Smooth muscle cell (in vitro differentiated cells): ENCODE measurements around the gene PTH2. TPM values are rescaled to one million over a fixed set of nuclear protein-coding genes. Genes with fewer than 3 reads are reported as not detected.

ENCODE experiments used
- DNase-seq: peaks from one replicate; lab custom pipeline; 2025; ENCODE audit not compliant: unreplicated experiment; lab: John Stamatoyannopoulos, UW
- H2AFZ ChIP-seq: fragments of 200-600 bp; sonication (generic); 2 replicates; pipeline ENCODE4 v1.6.0; 2016; ENCODE audit warnings: antibody characterized with exemption, low read depth, mild to moderate bottlenecking
- H3F3A ChIP-seq: fragments of 200-600 bp; sonication (generic); 2 replicates; pipeline ENCODE4 v1.6.0; 2017; ENCODE audit warnings: antibody characterized with exemption, low read depth
- H3K27ac ChIP-seq: fragments of 200-600 bp; sonication (generic); 2 replicates; pipeline ENCODE4 v1.5.1; 2016; ENCODE audit warnings: low read depth, mild to moderate bottlenecking
- H3K27me3 ChIP-seq: fragments of 200-600 bp; sonication (generic); 2 replicates; pipeline ENCODE4 v1.6.1; 2016; ENCODE audit warnings: low read depth, mild to moderate bottlenecking
- H3K36me3 ChIP-seq: fragments of 200-600 bp; sonication (generic); 2 replicates; pipeline ENCODE4 v1.5.1; 2016; ENCODE audit warnings: low read depth
- H3K4me1 ChIP-seq: fragments of 200-600 bp; sonication (generic); 2 replicates; pipeline ENCODE4 v1.5.1; 2016; ENCODE audit warnings: low read depth
- H3K4me2 ChIP-seq: fragments of 200-600 bp; sonication (generic); 2 replicates; pipeline ENCODE4 v1.6.0; 2016; ENCODE audit warnings: mild to moderate bottlenecking
- H3K4me3 ChIP-seq: fragments of 200-600 bp; sonication (generic); 2 replicates; pipeline ENCODE4 v1.5.1; 2016; ENCODE audit warnings: mild to moderate bottlenecking
- H3K79me2 ChIP-seq: fragments of 200-600 bp; sonication (generic); 2 replicates; pipeline ENCODE4 v1.6.0; 2016; ENCODE audit warnings: low read depth, mild to moderate bottlenecking
- H3K9ac ChIP-seq: fragments of 200-600 bp; sonication (generic); 2 replicates; pipeline ENCODE4 v1.6.0; 2016; ENCODE audit warnings: low read depth
- H3K9me3 ChIP-seq: fragments of 200-600 bp; sonication (generic); replicated peaks from 2 replicates; pipeline ENCODE4 v1.5.1; 2016; ENCODE audit warnings: low read depth
- H4K20me1 ChIP-seq: fragments of 200-600 bp; sonication (generic); 2 replicates; pipeline ENCODE4 v1.6.0; 2016; ENCODE audit warnings: low read depth
- WGBS: methylation state at CpG from one replicate; pipeline ENCODE4 v1.1.7; 2016; ENCODE audit warnings: low lambda C conversion rate; 5-methylcytosine and 5-hydroxymethylcytosine counted together
- polyA plus RNA-seq: library from polyadenylated mRNA; unstranded; fragments of >200 nt; fragmentation: Nextera tagmentation; extraction: Ambion mirVana; gene quantifications from 2 replicates; pipeline ENCODE4 v1.2.1, GENCODE V29; 2016
- total RNA-seq: library from RNA; depleted of rRNA; stranded (reverse); fragments of >200 nt; gene quantifications from 2 replicates; pipeline ENCODE4 v1.2.3, GENCODE V29; 2014
- TF ChIP-seq, protein P1 (sequence below): fragments of 200-600 bp; sonication (generic); IDR thresholded peaks from 2 replicates; pipeline ENCODE4 v1.5.1; 2017; ENCODE audit warnings: borderline replicate concordance, mild to moderate bottlenecking, antibody characterized with exemption; ENCODE audit not compliant: insufficient read depth, poor library complexity, severe bottlenecking

Gene PTH2
- total and polyA plus RNA-seq, 2 experiments from 2014 or later, result not detected

DNA sequence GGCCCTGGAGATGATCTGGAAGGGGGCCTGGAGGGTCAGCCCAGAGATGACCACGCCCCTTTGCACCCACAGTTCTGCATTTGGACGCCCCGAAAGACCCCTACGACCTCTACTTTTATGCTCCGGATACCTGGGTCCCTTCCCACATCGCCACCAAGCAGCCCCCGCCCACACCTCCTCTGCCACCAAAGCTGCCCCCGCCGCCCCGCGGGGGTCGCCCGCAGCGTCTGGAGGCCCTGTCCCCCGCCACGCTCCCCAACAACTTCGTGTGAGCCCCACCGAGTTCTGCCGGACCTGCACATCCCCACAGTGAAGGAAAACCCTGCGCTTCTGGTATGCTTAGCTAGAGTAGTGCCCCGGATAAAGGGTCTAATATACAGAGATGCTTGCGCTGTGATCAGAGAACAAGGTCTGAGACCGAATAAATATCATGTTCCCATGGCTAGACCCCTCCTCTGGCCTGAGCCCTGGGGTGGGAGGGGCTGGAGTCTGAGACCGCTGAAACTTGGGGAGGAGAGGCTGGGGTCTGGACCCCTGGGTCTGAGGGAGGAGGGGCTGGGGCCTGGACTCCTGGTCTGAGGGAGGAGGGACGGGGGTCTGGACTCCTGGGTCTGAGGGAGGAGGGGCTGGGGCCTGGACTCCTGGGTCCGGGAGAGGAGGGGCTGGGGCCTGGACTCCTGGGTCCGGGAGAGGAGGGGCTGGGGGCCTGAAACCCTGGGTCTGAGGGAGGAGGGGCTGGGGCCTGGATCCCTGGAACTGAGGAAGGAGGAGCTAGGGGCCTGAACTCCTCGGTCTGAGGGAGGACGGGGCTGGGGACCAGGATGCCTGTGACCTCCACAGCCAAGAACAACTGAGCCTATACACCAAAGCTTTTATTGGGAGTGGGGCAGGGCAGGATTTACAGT, 5.6 kb upstream of the PTH2 start:
- no peak for DNase-seq
- H3K9me3 ChIP-seq, result no peaks in the 10 kb centered on the region
- peak overlapping the region; percentile 34 for H3K4me3 ChIP-seq
- 31% methylated on average over 14 of the region's 29 CpGs for WGBS
- no peak overlapping the region for H3K27ac ChIP-seq
- H3K27me3 ChIP-seq, result peaks cover 100% of the 10 kb centered on the region
- H3K9ac ChIP-seq, result no peak overlapping the region
- peak overlapping the region; percentile 84 for H3K4me2 ChIP-seq
- TF ChIP-seq, protein P1, sequence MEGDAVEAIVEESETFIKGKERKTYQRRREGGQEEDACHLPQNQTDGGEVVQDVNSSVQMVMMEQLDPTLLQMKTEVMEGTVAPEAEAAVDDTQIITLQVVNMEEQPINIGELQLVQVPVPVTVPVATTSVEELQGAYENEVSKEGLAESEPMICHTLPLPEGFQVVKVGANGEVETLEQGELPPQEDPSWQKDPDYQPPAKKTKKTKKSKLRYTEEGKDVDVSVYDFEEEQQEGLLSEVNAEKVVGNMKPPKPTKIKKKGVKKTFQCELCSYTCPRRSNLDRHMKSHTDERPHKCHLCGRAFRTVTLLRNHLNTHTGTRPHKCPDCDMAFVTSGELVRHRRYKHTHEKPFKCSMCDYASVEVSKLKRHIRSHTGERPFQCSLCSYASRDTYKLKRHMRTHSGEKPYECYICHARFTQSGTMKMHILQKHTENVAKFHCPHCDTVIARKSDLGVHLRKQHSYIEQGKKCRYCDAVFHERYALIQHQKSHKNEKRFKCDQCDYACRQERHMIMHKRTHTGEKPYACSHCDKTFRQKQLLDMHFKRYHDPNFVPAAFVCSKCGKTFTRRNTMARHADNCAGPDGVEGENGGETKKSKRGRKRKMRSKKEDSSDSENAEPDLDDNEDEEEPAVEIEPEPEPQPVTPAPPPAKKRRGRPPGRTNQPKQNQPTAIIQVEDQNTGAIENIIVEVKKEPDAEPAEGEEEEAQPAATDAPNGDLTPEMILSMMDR, result no peak
- no peaks in the 10 kb centered on the region for H4K20me1 ChIP-seq
- H3K79me2 ChIP-seq, result no peaks in the 10 kb centered on the region
- peaks cover 6% of the 10 kb centered on the region for H3K4me1 ChIP-seq
- H3K36me3 ChIP-seq, result no peaks in the 10 kb centered on the region
- H3F3A ChIP-seq, result no peaks in the 10 kb centered on the region
- H2AFZ ChIP-seq, result no peak overlapping the region

DNA sequence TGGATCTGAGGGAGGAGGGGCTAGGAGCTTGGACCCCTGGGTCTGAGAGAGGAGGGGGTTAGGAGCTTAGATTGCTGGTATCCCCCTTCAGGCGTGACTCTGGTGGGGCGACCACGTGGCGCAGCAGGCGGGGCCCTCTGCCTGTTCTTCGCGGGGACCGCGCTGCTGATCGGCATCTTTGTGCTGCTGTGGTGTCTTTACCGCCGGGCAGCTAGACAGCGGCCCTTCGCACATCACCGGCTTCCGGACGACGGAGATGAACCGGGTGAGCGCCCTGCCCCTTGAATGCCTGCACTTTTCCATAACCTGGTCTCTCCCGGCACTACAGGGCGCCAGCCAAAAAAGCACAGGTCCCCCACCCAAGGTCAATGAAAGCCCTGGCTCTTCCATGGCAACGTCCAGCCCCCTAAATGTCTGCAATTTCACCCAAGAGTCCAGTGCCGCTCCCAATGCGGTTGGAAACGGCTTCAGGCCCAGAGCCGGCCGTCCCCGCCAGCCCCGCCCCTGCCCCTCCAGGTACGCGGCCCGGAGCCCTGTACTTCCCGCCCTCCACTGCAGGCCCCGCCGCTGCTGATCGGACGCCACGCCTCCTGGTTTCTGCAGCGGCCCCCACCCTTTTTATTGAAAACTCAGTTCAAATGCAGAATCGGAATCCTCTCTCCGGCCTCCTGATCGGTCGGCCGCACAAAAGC, 4.8 kb upstream of the PTH2 start:
- H3K79me2 ChIP-seq, result no peaks in the 10 kb centered on the region
- peaks cover 100% of the 10 kb centered on the region for H3K27me3 ChIP-seq
- H4K20me1 ChIP-seq, result no peaks in the 10 kb centered on the region
- peak overlapping the region; percentile 84 for H3K4me2 ChIP-seq
- H3K27ac ChIP-seq, result no peak overlapping the region
- H3K4me1 ChIP-seq, result peaks cover 12% of the 10 kb centered on the region
- no peaks in the 10 kb centered on the region for H3K9me3 ChIP-seq
- no peaks in the 10 kb centered on the region for H3K36me3 ChIP-seq
- peak overlapping the region; percentile 34 for H3K4me3 ChIP-seq
- WGBS, result 2% methylated on average over 43 of the region's 45 CpGs
- no peak for DNase-seq
- peak overlapping the region; percentile 49 for H2AFZ ChIP-seq
- H3F3A ChIP-seq, result no peaks in the 10 kb centered on the region
- TF ChIP-seq, protein P1, result no peak
- H3K9ac ChIP-seq, result no peak overlapping the region

DNA sequence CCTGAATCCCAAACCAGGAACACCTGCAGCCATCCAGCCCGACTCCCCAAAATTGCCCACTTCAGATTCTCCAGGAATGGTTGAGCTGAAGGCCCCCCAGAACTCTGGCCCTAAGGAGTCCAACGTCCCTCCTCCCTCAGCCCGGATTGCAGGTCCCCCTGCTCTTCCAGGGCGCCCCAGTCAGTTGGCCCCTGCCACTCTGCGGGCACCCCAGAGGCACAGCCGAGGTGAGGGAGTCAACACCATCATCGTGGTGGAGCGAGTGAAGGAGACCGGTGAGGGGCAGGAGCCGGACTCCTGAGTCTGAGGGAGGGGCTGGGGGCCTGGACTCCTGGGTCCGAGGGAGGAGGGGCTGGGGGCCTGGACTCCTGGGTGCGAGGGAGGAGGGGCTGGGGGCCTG, 4.1 kb upstream of the PTH2 start:
- Histone ChIP-seq H3K79me2 (no peaks in the 10 kb centered on the region), H3K9ac (no peak overlapping the region), H3K4me1 (peaks cover 18% of the 10 kb centered on the region), H3K9me3 (no peaks in the 10 kb centered on the region), H3K4me3 (no peak overlapping the region), H4K20me1 (no peaks in the 10 kb centered on the region), H3K36me3 (no peaks in the 10 kb centered on the region), H3K27ac (no peak overlapping the region), H3F3A (no peaks in the 10 kb centered on the region), H3K27me3 (peaks cover 100% of the 10 kb centered on the region), H2AFZ (no peak overlapping the region), H3K4me2 (no peak overlapping the region)
- no peak for DNase-seq
- 86% methylated on average over 10 of the region's 12 CpGs for WGBS
- TF ChIP-seq, protein P1, result no peak
